Measurements from ENCODE around the gene LDLRAD3. TPM values are rescaled to one million over a fixed set of nuclear protein-coding genes. Genes with fewer than 3 reads are reported as not detected.

LDLRAD3 gene
- total RNA-seq, 1 experiment from 2014 or later = 28.1 TPM

GRCh38 chr11:36141196-36141953, 197.5 kb downstream of the LDLRAD3 start:
- DNase-seq (ENCODE audit: low read depth, low spot score) (no peak), ATAC-seq (no peak)
- ChIA-PET CTCF (no interaction called here), POLR2A (no interaction called here)
- Histone ChIP-seq H3K36me3 (ENCODE audit: control insufficient read depth, insufficient read depth, low read length) (no peaks in the 10 kb centered on the region), H3K27ac (ENCODE audit: low read length) (no peak overlapping the region), H3K4me3 (ENCODE audit: low read depth in 2 of 2, low read length in 2 of 2) (no peak overlapping the region), H3K27me3 (ENCODE audit: control insufficient read depth, insufficient read depth, low read length) (no peaks in the 10 kb centered on the region), H3K4me1 (ENCODE audit: control insufficient read depth, insufficient read depth, low read length) (peaks cover 8% of the 10 kb centered on the region; the same call in 1 of the 2 replicates), H3K9me3 (ENCODE audit: control insufficient read depth, insufficient read depth, low read depth, low read length) (no peaks in the 10 kb centered on the region)
- no peak for TF ChIP-seq REST (IDR thresholded peaks at IDR 0.05; ENCODE audit: insufficient read depth in 1 of 2, low read depth in 2 of 2, low read length in 1 of 2)
- TF ChIP-seq SIN3A (IDR thresholded peaks at IDR 0.05; ENCODE audit: borderline replicate concordance, insufficient read depth, low read depth, low read length) = no peak
- no peak for TF ChIP-seq TCF7L2 (IDR thresholded peaks at IDR 0.05; ENCODE audit: low read depth, low read length)
- TF ChIP-seq POLR2AphosphoS5 (IDR thresholded peaks at IDR 0.05; ENCODE audit: low read depth, low read length) = no peak
- TF ChIP-seq, protein P1, sequence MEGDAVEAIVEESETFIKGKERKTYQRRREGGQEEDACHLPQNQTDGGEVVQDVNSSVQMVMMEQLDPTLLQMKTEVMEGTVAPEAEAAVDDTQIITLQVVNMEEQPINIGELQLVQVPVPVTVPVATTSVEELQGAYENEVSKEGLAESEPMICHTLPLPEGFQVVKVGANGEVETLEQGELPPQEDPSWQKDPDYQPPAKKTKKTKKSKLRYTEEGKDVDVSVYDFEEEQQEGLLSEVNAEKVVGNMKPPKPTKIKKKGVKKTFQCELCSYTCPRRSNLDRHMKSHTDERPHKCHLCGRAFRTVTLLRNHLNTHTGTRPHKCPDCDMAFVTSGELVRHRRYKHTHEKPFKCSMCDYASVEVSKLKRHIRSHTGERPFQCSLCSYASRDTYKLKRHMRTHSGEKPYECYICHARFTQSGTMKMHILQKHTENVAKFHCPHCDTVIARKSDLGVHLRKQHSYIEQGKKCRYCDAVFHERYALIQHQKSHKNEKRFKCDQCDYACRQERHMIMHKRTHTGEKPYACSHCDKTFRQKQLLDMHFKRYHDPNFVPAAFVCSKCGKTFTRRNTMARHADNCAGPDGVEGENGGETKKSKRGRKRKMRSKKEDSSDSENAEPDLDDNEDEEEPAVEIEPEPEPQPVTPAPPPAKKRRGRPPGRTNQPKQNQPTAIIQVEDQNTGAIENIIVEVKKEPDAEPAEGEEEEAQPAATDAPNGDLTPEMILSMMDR (IDR thresholded peaks at IDR 0.05) = no peak
- BruUV-seq (replicated peaks) = TSS peak; percentile 54
- in situ Hi-C loops (cut with HindIII; ENCODE audit: low pct_unique_long_range_greater_than_20kb, low sequenced_read_pairs) (no loop called here), intact Hi-C loops (cut with micrococcal nuclease; ENCODE audit: unreplicated experiment) (no loop called here)

- intact Hi-C loops (cut with micrococcal nuclease; ENCODE audit: unreplicated experiment) (no loop called here), in situ Hi-C loops (cut with HindIII; ENCODE audit: low pct_unique_long_range_greater_than_20kb, low sequenced_read_pairs) (no loop called here)
- POLR2A ChIA-PET = no interaction called here
- TF ChIP-seq, protein P1 (IDR thresholded peaks at IDR 0.05) = no peak
- DNase-seq (ENCODE audit: low read depth, low spot score) (no peak), ATAC-seq (no peak)
- BruUV-seq (replicated peaks) = no TSS peak
- Histone ChIP-seq H3K9me3 (ENCODE audit: control insufficient read depth, insufficient read depth, low read depth, low read length) (no peaks in the 10 kb centered on the region), H3K27me3 (ENCODE audit: control insufficient read depth, insufficient read depth, low read length) (no peaks in the 10 kb centered on the region), H3K27ac (ENCODE audit: low read length) (peak overlapping the region; percentile 40; the same call in 1 of the 2 replicates), H3K4me3 (ENCODE audit: low read depth in 2 of 2, low read length in 2 of 2) (no peak overlapping the region), H3K36me3 (ENCODE audit: control insufficient read depth, insufficient read depth, low read length) (no peaks in the 10 kb centered on the region), H3K4me1 (ENCODE audit: control insufficient read depth, insufficient read depth, low read length) (peaks cover 8% of the 10 kb centered on the region; the same call in 1 of the 2 replicates)
- CTCF ChIA-PET = no interaction called here
Observed at GRCh38 chr11:36141956-36142355, 198.1 kb downstream of the LDLRAD3 start.

Measured in Panc1 (cell line).